Head of caudate nucleus (tissue), 42 donors: ENCODE results near the gene ADAM20.
"Not testable (repeated sequence)": the region's sequence is repeated elsewhere in the genome, so short reads cannot be mapped to it uniquely, and the experiment has no call there.

Experiments used
- DNase-seq, 42 donors: peaks; one replicate each; pipeline versions ENCODE4 v3.0.0 to v3.0.0-alpha.2; 2020 to 2021; ENCODE audit warnings: mixed read lengths in 7 of 42
- intact Hi-C: fragments of 100-400 bp; cut with DNase I; formaldehyde crosslinking; loops from one replicate; pipeline ENCODE4 v1.15.0; 2022

Gene ADAM20

GRCh38 chr14:70475459-70475858 lies 59.3 kb downstream of the ADAM20 start:
- intact Hi-C loops, DNase-seq: not testable (repeated sequence)

DNA sequence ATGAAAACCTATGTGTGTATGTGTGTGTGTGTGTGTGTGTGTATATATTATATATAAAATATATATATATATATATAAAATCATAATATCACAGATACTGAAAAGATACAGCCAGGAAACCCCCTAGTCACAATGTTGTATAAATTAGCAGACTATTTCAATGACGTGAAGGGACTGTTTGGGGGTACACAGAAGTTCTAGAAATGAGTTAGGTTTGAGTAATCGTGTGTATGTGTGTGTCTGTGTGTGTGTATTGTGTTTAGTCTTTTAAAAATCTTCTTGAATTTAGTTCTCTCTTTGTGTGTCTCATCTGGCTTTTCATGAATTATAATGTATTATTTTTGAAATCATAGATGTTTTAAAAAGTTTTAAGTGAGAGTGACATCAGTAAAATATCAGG lies 61.0 kb downstream of the ADAM20 start:
- intact Hi-C loops = no loop called here
- DNase-seq = no peak
